IMR-90 (cell line): ENCODE measurements around the gene PALM3. TPM values are rescaled to one million over a fixed set of nuclear protein-coding genes. Genes with fewer than 3 reads are reported as not detected.

Experiments used
- ATAC-seq: fragments of 200-7000 bp; cut with Tn5 transposase; 2 replicates; pipeline ENCODE4 v1.9.1; 2020; ENCODE audit warnings: low read depth, mild to moderate bottlenecking, moderate library complexity
- BruUV-seq: library from RNA; stranded (reverse); fragments of 400-500 nt; replicated peaks from 2 replicates; lab custom pipeline; 2021; lab: Mats Ljungman, UMichigan
- CTCF ChIA-PET: fragments of 300-600 bp; formaldehyde crosslinking; extraction: SDS; loops from one replicate; lab custom pipeline; 2021; ENCODE audit warnings: antibody characterized with exemption; lab: Yijun Ruan, JAX
- POLR2A ChIA-PET: fragments of 300-600 bp; sonication (Branson Sonifier 250); formaldehyde crosslinking; loops from one replicate; lab custom pipeline; 2022; ENCODE audit warnings: antibody characterized with exemption; ENCODE audit not compliant: unreplicated experiment; lab: Charles Lee
- DNase-seq: peaks from one replicate; pipeline ENCODE4 v3.0.0; 2013
- H2AFZ ChIP-seq: replicated peaks from 2 replicates; pipeline ENCODE3; 2013; ENCODE audit warnings: low read length, mild to moderate bottlenecking; ENCODE audit not compliant: poor library complexity
- H2AK5ac ChIP-seq: 2 replicates; pipeline ENCODE4 v1.6.1; 2013; ENCODE audit warnings: low read depth, low read length, inconsistent platforms
- H2AK9ac ChIP-seq: replicated peaks from 2 replicates; pipeline ENCODE3; 2013; ENCODE audit warnings: mild to moderate bottlenecking, low read depth, low read length, moderate library complexity; ENCODE audit not compliant: poor library complexity
- H2BK120ac ChIP-seq: 2 replicates; pipeline ENCODE4 v1.6.1; 2013; ENCODE audit warnings: low read depth, low read length, inconsistent platforms
- H2BK15ac ChIP-seq: 3 replicates; pipeline ENCODE4 v1.6.1; 2013; ENCODE audit warnings: low read depth, low read length, inconsistent platforms
- H2BK20ac ChIP-seq: 2 replicates; pipeline ENCODE4 v1.6.1; 2013; ENCODE audit warnings: low read depth, mild to moderate bottlenecking, inconsistent platforms, low read length, moderate library complexity
- H2BK5ac ChIP-seq: 2 replicates; pipeline ENCODE4 v1.6.1; 2013; ENCODE audit warnings: mild to moderate bottlenecking, low read depth, low read length, inconsistent platforms; ENCODE audit not compliant: poor library complexity, severe bottlenecking
- H3K14ac ChIP-seq: replicated peaks from 2 replicates; pipeline ENCODE4 v1.6.1; 2013; ENCODE audit warnings: low read depth, low read length, inconsistent platforms
- H3K18ac ChIP-seq: 2 replicates; pipeline ENCODE4 v1.6.1; 2013; ENCODE audit warnings: low read depth, low read length, control low read depth
- H3K23ac ChIP-seq: 2 replicates; pipeline ENCODE4 v1.6.1; 2013; ENCODE audit warnings: low read depth, low read length, inconsistent platforms
- H3K27ac ChIP-seq: 2 replicates; pipeline ENCODE4 v1.5.1; 2013; ENCODE audit warnings: mild to moderate bottlenecking, control low read depth, low read length; ENCODE audit not compliant: insufficient read depth
- H3K27me3 ChIP-seq: 2 replicates; pipeline ENCODE4 v1.6.1; 2013; ENCODE audit warnings: low read length; ENCODE audit not compliant: control insufficient read depth, insufficient read depth
- H3K36me3 ChIP-seq: 2 replicates; pipeline ENCODE4 v1.6.1; 2013; ENCODE audit warnings: low read length, mixed read lengths; ENCODE audit not compliant: control insufficient read depth, insufficient read depth
- H3K4ac ChIP-seq: 2 replicates; pipeline ENCODE4 v1.6.1; 2013; ENCODE audit warnings: low read depth, low read length, inconsistent platforms
- H3K4me1 ChIP-seq: 2 replicates; pipeline ENCODE4 v1.6.1; 2013; ENCODE audit warnings: low read length, mixed read lengths; ENCODE audit not compliant: control insufficient read depth, insufficient read depth
- H3K4me2 ChIP-seq: 2 replicates; pipeline ENCODE4 v1.6.1; 2013; ENCODE audit warnings: low read depth, mild to moderate bottlenecking, control low read depth, low read length, moderate library complexity
- H3K4me3 ChIP-seq: 2 replicates; pipeline ENCODE4 v1.5.1; 2013; ENCODE audit warnings: low read depth, mild to moderate bottlenecking, control low read depth, low read length, moderate library complexity; ENCODE audit not compliant: insufficient read depth
- H3K56ac ChIP-seq: 2 replicates; pipeline ENCODE4 v1.6.1; 2013; ENCODE audit warnings: low read length, inconsistent platforms; ENCODE audit not compliant: insufficient read depth; ENCODE audit errors: extremely low read depth
- H3K79me1 ChIP-seq, 2 experiments: 2 replicates each; pipeline ENCODE4 v1.6.1; 2013; ENCODE audit warnings: low read length in 2 of 2, inconsistent platforms in 1 of 2, low read depth in 1 of 2
- H3K9ac ChIP-seq: 2 replicates; pipeline ENCODE4 v1.6.1; 2013; ENCODE audit warnings: low read depth, low read length, control low read depth
- H3K9me1 ChIP-seq: 2 replicates; pipeline ENCODE4 v1.6.1; 2013; ENCODE audit warnings: low read length, inconsistent platforms; ENCODE audit not compliant: insufficient read depth
- H3K9me3 ChIP-seq: 2 replicates; pipeline ENCODE4 v1.6.1; 2013; ENCODE audit warnings: low read length; ENCODE audit not compliant: control insufficient read depth, insufficient read depth
- H4K20me1 ChIP-seq: 2 replicates; pipeline ENCODE4 v1.6.1; 2013; ENCODE audit warnings: low read length, inconsistent platforms; ENCODE audit not compliant: insufficient read depth
- H4K5ac ChIP-seq: 2 replicates; pipeline ENCODE4 v1.6.1; 2013; ENCODE audit warnings: mild to moderate bottlenecking, low read depth, low read length, control low read depth
- H4K8ac ChIP-seq, 2 experiments: 2 replicates each; pipeline ENCODE4 v1.6.1; 2013; ENCODE audit warnings: low read depth in 2 of 2, low read length in 2 of 2, control low read depth in 1 of 2, inconsistent platforms in 1 of 2
- H4K91ac ChIP-seq: 2 replicates; pipeline ENCODE4 v1.6.1; 2013; ENCODE audit warnings: low read depth, low read length, inconsistent platforms; ENCODE audit not compliant: insufficient read depth
- BHLHE40 ChIP-seq: fragments of 150-350 bp; IDR thresholded peaks from 2 replicates; pipeline ENCODE4 v1.6.1; 2016; ENCODE audit warnings: mild to moderate bottlenecking, low read depth, low read length
- ELK1 ChIP-seq: fragments of 150-350 bp; IDR thresholded peaks from 2 replicates; pipeline ENCODE4 v1.6.1; 2016; ENCODE audit warnings: low read depth, mild to moderate bottlenecking, low read length, moderate library complexity, borderline replicate concordance
- FOS ChIP-seq: fragments of 150-350 bp; IDR thresholded peaks from 2 replicates; pipeline ENCODE4 v1.6.1; 2016; ENCODE audit warnings: low read depth, low read length
- MAFK ChIP-seq: IDR thresholded peaks from 2 replicates; pipeline ENCODE4 v1.6.1; 2012; ENCODE audit warnings: low read depth, low read length, improper control_type of control experiment
- MAZ ChIP-seq: IDR thresholded peaks from 2 replicates; pipeline ENCODE4 v1.6.1; 2012; ENCODE audit warnings: low read depth, mild to moderate bottlenecking, low read length, improper control_type of control experiment, moderate library complexity, borderline replicate concordance
- MXI1 ChIP-seq: IDR thresholded peaks from 2 replicates; pipeline ENCODE4 v1.6.1; 2012; ENCODE audit warnings: low read depth, mild to moderate bottlenecking, low read length, moderate library complexity, borderline replicate concordance
- POLR2A ChIP-seq: IDR thresholded peaks from 2 replicates; pipeline ENCODE4 v1.6.1; 2012; ENCODE audit warnings: mild to moderate bottlenecking, low read depth, low read length
- RCOR1 ChIP-seq: IDR thresholded peaks from 2 replicates; pipeline ENCODE4 v1.6.1; 2012; ENCODE audit warnings: mild to moderate bottlenecking, low read length, improper control_type of control experiment; ENCODE audit not compliant: insufficient replicate concordance
- RFX5 ChIP-seq: IDR thresholded peaks from 2 replicates; pipeline ENCODE4 v1.8.0; 2012; ENCODE audit warnings: low read depth, mild to moderate bottlenecking, low read length, moderate library complexity
- SMC3 ChIP-seq: fragments of 150-350 bp; IDR thresholded peaks from 2 replicates; pipeline ENCODE4 v1.6.1; 2016; ENCODE audit warnings: low read depth, mild to moderate bottlenecking, antibody characterized with exemption, low read length, moderate library complexity
- USF2 ChIP-seq: fragments of 150-350 bp; IDR thresholded peaks from 2 replicates; pipeline ENCODE4 v1.6.1; 2017; ENCODE audit warnings: mild to moderate bottlenecking, antibody characterized with exemption, low read length, low read depth
- WGBS, 2 experiments: methylation state at CpG; one replicate each; pipeline versions ENCODE4 v1.1.5 to v1.1.7; 2013; ENCODE audit warnings: missing lambda C conversion rate in 2 of 2; ENCODE audit not compliant: insufficient read length in 1 of 2; ENCODE audit errors: extremely low coverage in 2 of 2; 5-methylcytosine and 5-hydroxymethylcytosine counted together
- dilution Hi-C: fragments of 300-500 bp; cut with HindIII; formaldehyde crosslinking; loops from one replicate; pipeline ENCODE4 v1.14.3; 2018; ENCODE audit warnings: low sequenced_read_pairs; ENCODE audit not compliant: unreplicated experiment
- in situ Hi-C: fragments of 300-500 bp; cut with MboI; formaldehyde crosslinking; loops from 3 replicates; pipeline ENCODE4 v1.14.3; 2019; ENCODE audit warnings: low sequenced_read_pairs, inconsistent platforms, mixed read lengths
- intact Hi-C: fragments of 100-400 bp; cut with micrococcal nuclease; formaldehyde crosslinking; loops from 2 replicates; pipeline ENCODE4 v1.10.0; 2022
- polyA plus RNA-seq, 3 experiments: library from polyadenylated mRNA; depleted of rRNA; stranded (reverse); fragments of >200 nt; gene quantifications; 2 replicates each; pipeline ENCODE4 v1.2.3, GENCODE V29; 2012; ENCODE audit warnings: low replicate concordance in 1 of 3
- total RNA-seq: library from RNA; depleted of rRNA; stranded (reverse); fragments of >200 nt; gene quantifications from 2 replicates; pipeline ENCODE4 v1.2.3, GENCODE V29; 2012

The PALM3 gene
- total and polyA plus RNA-seq, 2 of the 4 experiments (the other 2 are of a cell fraction): 0.18 to 0.84 TPM

- TF ChIP-seq USF2: no peak
These were observed 30.0 kb downstream of the PALM3 start, which contains the start of gene IL27RA (continued) for GRCh38 chr19:14031719-14032480.

- no peak overlapping the region for H3K9ac ChIP-seq
- intact Hi-C loops: no loop called here
- H3K4ac ChIP-seq: no peak overlapping the region
- H2AK9ac ChIP-seq: peak overlapping the region; percentile 63
- no peak for ATAC-seq
- POLR2A ChIA-PET: interaction anchor here (0.6 kb wide), 1 partner anchor 37 kb away, joined by 5 read pairs; no protein-coding TSS in a partner anchor
- peak overlapping the region; percentile 93 for H2AFZ ChIP-seq
- CTCF ChIA-PET: interaction anchor here (0.8 to 1.8 kb wide), 5 partner anchors 9 to 20 kb away, joined by 3 to 7 read pairs (median 4); no protein-coding TSS in a partner anchor
- peak overlapping the region; percentile 32; the same call in 1 of the 2 replicates for H3K23ac ChIP-seq
- no peaks in the 10 kb centered on the region for H3K9me1 ChIP-seq
- H4K91ac ChIP-seq: no peak overlapping the region
- H2AK5ac ChIP-seq: peak overlapping the region; percentile 44; the same call in 1 of the 2 replicates
- dilution Hi-C loops: no loop called here
- no peak overlapping the region for H3K18ac ChIP-seq
- no peaks in the 10 kb centered on the region for H4K20me1 ChIP-seq
- BruUV-seq: no TSS peak
- H3K4me2 ChIP-seq: no peak overlapping the region; the same call in 1 of the 2 replicates
- 63% methylated on average over 3 of the region's 20 CpGs; no CpG with 5 or more reads in 1 of the 2 experiments for WGBS, 2 experiments
- no peak overlapping the region for H4K8ac ChIP-seq
- no peak overlapping the region for H2BK15ac ChIP-seq
- H3K9me3 ChIP-seq: no peaks in the 10 kb centered on the region; the same call in 1 of the 2 replicates
- no peak overlapping the region for H3K56ac ChIP-seq
- no peaks in the 10 kb centered on the region for H3K4me1 ChIP-seq
- H3K27ac ChIP-seq: no peak overlapping the region
- no peak overlapping the region for H4K5ac ChIP-seq
- no peak for DNase-seq
- no peak overlapping the region for H2BK20ac ChIP-seq
- H2BK120ac ChIP-seq: no peak overlapping the region
- H3K27me3 ChIP-seq: peaks cover 30% of the 10 kb centered on the region
- H3K4me3 ChIP-seq: peak overlapping the region; percentile 60; the same call in 1 of the 2 replicates
- in situ Hi-C loops: no loop called here
- H3K14ac ChIP-seq: no peak overlapping the region
- H3K79me1 ChIP-seq: no peaks in the 10 kb centered on the region
- H2BK5ac ChIP-seq: no peak overlapping the region
- no peaks in the 10 kb centered on the region for H3K36me3 ChIP-seq
- TF ChIP-seq SMC3 (no peak), MAFK (no peak), POLR2A (no peak), USF2 (no peak), MXI1 (no peak), RCOR1 (no peak), BHLHE40 (no peak), FOS (no peak), MAZ (no peak), RFX5 (no peak), ELK1 (no peak)
These were observed 30.7 kb downstream of the PALM3 start for GRCh38 chr19:14030997-14031718.
